ENCODE data around the gene KRT7. TPM values are rescaled to one million over a fixed set of nuclear protein-coding genes. Genes with fewer than 3 reads are reported as not detected.

The KRT7 gene
- total and polyA plus RNA-seq, 9 donors = 0.31 to 7.1 (median 1.2) TPM

- Histone ChIP-seq H3K27ac (ENCODE audit: low read length) (no peak overlapping the region), H3K36me3 (ENCODE audit: control insufficient read depth, insufficient read depth, low read length) (no peaks in the 10 kb centered on the region), H3K27me3 (ENCODE audit: control insufficient read depth, insufficient read depth, low read length) (peaks cover 65% of the 10 kb centered on the region), H3K4me1 (ENCODE audit: control insufficient read depth, insufficient read depth, low read length) (no peaks in the 10 kb centered on the region), H3K4me3 (ENCODE audit: low read length) (no peak overlapping the region), H3K9me3 (replicated peaks; ENCODE audit: control insufficient read depth, low read depth, low read length) (no peaks in the 10 kb centered on the region)
- DNase-seq = no peak
- 76% methylated on average over 2 of the region's 2 CpGs for WGBS (ENCODE audit: insufficient coverage)
These were observed 3.2 kb upstream of the KRT7 start for GRCh38 chr12:52229836-52230343.

- no peak for DNase-seq
These were observed 2.4 kb upstream of the KRT7 start for GRCh38 chr12:52230364-52231281.

GRCh38 chr12:52231305-52232202, 1.5 kb upstream of the KRT7 start:
- WGBS (ENCODE audit: insufficient coverage) = 54% methylated on average over 9 of the region's 16 CpGs
- Histone ChIP-seq H3K9me3 (replicated peaks; ENCODE audit: control insufficient read depth, low read depth, low read length) (no peaks in the 10 kb centered on the region), H3K4me1 (ENCODE audit: control insufficient read depth, insufficient read depth, low read length) (no peaks in the 10 kb centered on the region), H3K36me3 (ENCODE audit: control insufficient read depth, insufficient read depth, low read length) (no peaks in the 10 kb centered on the region), H3K27me3 (ENCODE audit: control insufficient read depth, insufficient read depth, low read length) (peaks cover 68% of the 10 kb centered on the region), H3K4me3 (ENCODE audit: low read length) (no peak overlapping the region), H3K27ac (ENCODE audit: low read length) (no peak overlapping the region)
- DNase-seq = no peak

More at GRCh38 chr12:52230364-52231281, 2.4 kb upstream of the KRT7 start:
- no peak overlapping the region for H3K4me3 ChIP-seq (ENCODE audit: low read length)
- H3K36me3 ChIP-seq (ENCODE audit: control insufficient read depth, insufficient read depth, low read length) = no peaks in the 10 kb centered on the region
- no peaks in the 10 kb centered on the region for H3K4me1 ChIP-seq (ENCODE audit: control insufficient read depth, insufficient read depth, low read length)
- H3K27me3 ChIP-seq (ENCODE audit: control insufficient read depth, insufficient read depth, low read length) = peaks cover 67% of the 10 kb centered on the region
- H3K9me3 ChIP-seq (replicated peaks; ENCODE audit: control insufficient read depth, low read depth, low read length) = no peaks in the 10 kb centered on the region
- H3K27ac ChIP-seq (ENCODE audit: low read length) = no peak overlapping the region
- 66% methylated on average over 4 of the region's 8 CpGs for WGBS (ENCODE audit: insufficient coverage)

GRCh38 chr12:52232203-52232673, 805 bp upstream of the KRT7 start:
- Histone ChIP-seq H3K27me3 (ENCODE audit: control insufficient read depth, insufficient read depth, low read length) (peaks cover 71% of the 10 kb centered on the region), H3K4me3 (ENCODE audit: low read length) (no peak overlapping the region), H3K36me3 (ENCODE audit: control insufficient read depth, insufficient read depth, low read length) (no peaks in the 10 kb centered on the region), H3K4me1 (ENCODE audit: control insufficient read depth, insufficient read depth, low read length) (no peaks in the 10 kb centered on the region), H3K9me3 (replicated peaks; ENCODE audit: control insufficient read depth, low read depth, low read length) (no peaks in the 10 kb centered on the region), H3K27ac (ENCODE audit: low read length) (no peak overlapping the region)
- WGBS (ENCODE audit: insufficient coverage) = 44% methylated on average over 9 of the region's 12 CpGs
- DNase-seq = no peak

DNA sequence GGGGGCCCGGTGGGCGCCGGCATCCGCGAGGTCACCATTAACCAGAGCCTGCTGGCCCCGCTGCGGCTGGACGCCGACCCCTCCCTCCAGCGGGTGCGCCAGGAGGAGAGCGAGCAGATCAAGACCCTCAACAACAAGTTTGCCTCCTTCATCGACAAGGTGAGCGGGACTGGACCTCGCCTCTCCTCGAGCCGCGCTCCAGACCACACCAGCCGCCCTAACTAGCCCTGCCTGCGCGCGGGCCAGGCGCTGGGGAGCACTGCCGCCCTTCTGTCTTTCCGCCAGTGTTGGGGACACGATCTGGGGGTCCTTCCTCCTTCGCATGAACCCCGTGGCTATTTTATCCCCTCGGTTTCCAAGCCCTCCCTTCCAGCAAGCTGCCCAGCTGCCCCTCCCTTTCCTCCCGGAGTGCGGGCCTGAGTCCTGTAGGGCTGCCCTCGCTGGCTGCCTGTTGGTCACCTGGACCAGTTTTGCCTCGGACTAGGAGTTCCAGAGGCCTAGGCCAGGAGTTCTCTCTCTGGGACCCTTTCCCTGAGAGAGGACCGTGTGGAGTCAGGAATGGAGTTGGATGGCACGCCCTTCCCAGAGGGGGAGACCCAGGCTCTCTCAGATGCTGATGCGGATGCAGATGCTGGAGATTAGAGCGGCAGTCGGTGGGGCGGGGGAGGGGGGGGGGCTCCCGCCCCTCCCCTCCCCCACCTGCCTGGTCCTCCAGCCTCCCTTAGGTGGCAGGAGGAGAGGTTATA, 592 bp downstream of the KRT7 start:
- DNase-seq = no peak
- no peak overlapping the region for H3K4me3 ChIP-seq (ENCODE audit: low read length)
- no peak overlapping the region for H3K27ac ChIP-seq (ENCODE audit: low read length)
- no peaks in the 10 kb centered on the region for H3K36me3 ChIP-seq (ENCODE audit: control insufficient read depth, insufficient read depth, low read length)
- H3K27me3 ChIP-seq (ENCODE audit: control insufficient read depth, insufficient read depth, low read length) = peaks cover 72% of the 10 kb centered on the region
- WGBS (ENCODE audit: insufficient coverage) = 6% methylated on average over 32 of the region's 40 CpGs
- no peaks in the 10 kb centered on the region for H3K9me3 ChIP-seq (replicated peaks; ENCODE audit: control insufficient read depth, low read depth, low read length)
- no peaks in the 10 kb centered on the region for H3K4me1 ChIP-seq (ENCODE audit: control insufficient read depth, insufficient read depth, low read length)

- Histone ChIP-seq H3K36me3 (ENCODE audit: control insufficient read depth, insufficient read depth, low read length) (no peaks in the 10 kb centered on the region), H3K4me3 (ENCODE audit: low read length) (no peak overlapping the region), H3K27ac (ENCODE audit: low read length) (no peak overlapping the region), H3K4me1 (ENCODE audit: control insufficient read depth, insufficient read depth, low read length) (no peaks in the 10 kb centered on the region), H3K27me3 (ENCODE audit: control insufficient read depth, insufficient read depth, low read length) (peaks cover 67% of the 10 kb centered on the region), H3K9me3 (replicated peaks; ENCODE audit: control insufficient read depth, low read depth, low read length) (no peaks in the 10 kb centered on the region)
- WGBS (ENCODE audit: insufficient coverage) = 62% methylated on average over 8 of the region's 10 CpGs
- no peak for DNase-seq
These were observed 1.3 kb downstream of the KRT7 start for GRCh38 chr12:52234223-52234810.

DNA sequence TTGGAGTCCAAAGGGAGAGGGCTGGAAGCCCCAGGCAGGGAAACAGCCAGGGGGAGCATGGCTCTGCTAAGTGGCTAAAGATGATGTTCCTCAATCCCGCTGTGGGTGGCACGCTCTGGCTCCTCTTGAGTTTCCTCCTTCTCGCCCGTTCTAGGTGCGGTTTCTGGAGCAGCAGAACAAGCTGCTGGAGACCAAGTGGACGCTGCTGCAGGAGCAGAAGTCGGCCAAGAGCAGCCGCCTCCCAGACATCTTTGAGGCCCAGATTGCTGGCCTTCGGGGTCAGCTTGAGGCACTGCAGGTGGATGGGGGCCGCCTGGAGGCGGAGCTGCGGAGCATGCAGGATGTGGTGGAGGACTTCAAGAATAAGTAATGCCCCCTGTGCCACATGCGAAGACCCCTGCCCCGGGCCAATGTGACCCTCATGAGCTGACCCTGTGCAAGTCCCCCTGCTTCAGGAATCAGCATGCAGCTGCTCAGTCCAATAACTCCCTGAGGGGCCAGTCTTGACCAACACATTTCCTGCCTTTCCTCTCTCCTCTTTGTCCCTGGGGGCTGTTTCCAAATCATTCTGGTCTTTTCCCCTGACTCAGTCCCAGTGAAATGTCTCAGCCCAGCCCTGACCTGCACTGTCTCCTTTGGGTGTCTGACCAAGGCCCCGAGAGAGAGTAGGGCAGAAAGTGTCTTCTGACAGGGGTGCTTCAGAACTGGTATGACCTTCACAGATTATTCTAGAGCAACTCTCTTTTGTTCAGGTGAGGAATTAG, 2.1 kb downstream of the KRT7 start:
- Histone ChIP-seq H3K9me3 (replicated peaks; ENCODE audit: control insufficient read depth, low read depth, low read length) (no peaks in the 10 kb centered on the region), H3K4me1 (ENCODE audit: control insufficient read depth, insufficient read depth, low read length) (no peaks in the 10 kb centered on the region), H3K36me3 (ENCODE audit: control insufficient read depth, insufficient read depth, low read length) (no peaks in the 10 kb centered on the region), H3K27me3 (ENCODE audit: control insufficient read depth, insufficient read depth, low read length) (peaks cover 65% of the 10 kb centered on the region), H3K27ac (ENCODE audit: low read length) (no peak overlapping the region), H3K4me3 (ENCODE audit: low read length) (no peak overlapping the region)
- DNase-seq = no peak
- 89% methylated on average over 14 of the region's 15 CpGs for WGBS (ENCODE audit: insufficient coverage)

DNA sequence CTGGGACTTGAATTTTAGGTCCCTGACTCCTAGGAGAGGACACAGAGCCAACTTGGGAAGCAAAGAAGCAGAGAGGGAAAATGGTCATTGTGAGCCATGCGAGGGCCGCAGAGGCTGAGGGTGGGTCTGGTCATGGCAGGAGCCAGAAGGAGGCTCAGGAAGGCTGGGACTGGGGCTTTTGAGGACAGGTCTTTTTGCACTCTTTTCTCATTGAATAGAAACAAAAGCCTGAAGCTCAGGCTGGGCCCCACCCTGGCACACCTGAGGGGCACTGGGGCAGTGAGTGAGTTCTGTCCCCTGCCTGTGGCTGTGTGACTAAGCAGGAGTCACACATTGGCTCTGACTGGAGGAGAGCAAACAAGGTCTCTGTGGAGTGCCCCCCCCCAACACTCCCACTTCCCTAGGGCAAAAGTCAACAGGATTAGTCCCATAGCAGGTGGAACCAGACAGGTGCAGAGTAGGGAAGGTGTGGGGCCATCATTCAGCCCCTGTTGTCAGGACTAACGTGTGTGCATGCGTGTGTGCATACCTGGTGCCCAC, 2.8 kb downstream of the KRT7 start:
- Histone ChIP-seq H3K9me3 (replicated peaks; ENCODE audit: control insufficient read depth, low read depth, low read length) (no peaks in the 10 kb centered on the region), H3K27me3 (ENCODE audit: control insufficient read depth, insufficient read depth, low read length) (peaks cover 59% of the 10 kb centered on the region), H3K4me3 (ENCODE audit: low read length) (no peak overlapping the region), H3K4me1 (ENCODE audit: control insufficient read depth, insufficient read depth, low read length) (no peaks in the 10 kb centered on the region), H3K27ac (ENCODE audit: low read length) (no peak overlapping the region), H3K36me3 (ENCODE audit: control insufficient read depth, insufficient read depth, low read length) (no peaks in the 10 kb centered on the region)
- no peak for DNase-seq
- 71% methylated on average over 2 of the region's 4 CpGs for WGBS (ENCODE audit: insufficient coverage)
